DOHH2 (cell line): Measurements from ENCODE around the gene CEP41.

Source experiments
- CTCF ChIP-seq: fragments of 200-600 bp; sonication (generic); IDR thresholded peaks from one replicate; pipeline ENCODE4 v1.5.1; 2014; ENCODE audit warnings: antibody characterized with exemption, mild to moderate bottlenecking, low read depth, low read length; ENCODE audit not compliant: poor library complexity, severe bottlenecking
- EZH2phosphoT487 ChIP-seq: fragments of 200-600 bp; sonication (generic); IDR thresholded peaks from 2 replicates; pipeline ENCODE4 v1.6.1; 2017; ENCODE audit warnings: borderline replicate concordance, mild to moderate bottlenecking, antibody characterized with exemption, low read length, moderate library complexity, mixed read lengths

DNA sequence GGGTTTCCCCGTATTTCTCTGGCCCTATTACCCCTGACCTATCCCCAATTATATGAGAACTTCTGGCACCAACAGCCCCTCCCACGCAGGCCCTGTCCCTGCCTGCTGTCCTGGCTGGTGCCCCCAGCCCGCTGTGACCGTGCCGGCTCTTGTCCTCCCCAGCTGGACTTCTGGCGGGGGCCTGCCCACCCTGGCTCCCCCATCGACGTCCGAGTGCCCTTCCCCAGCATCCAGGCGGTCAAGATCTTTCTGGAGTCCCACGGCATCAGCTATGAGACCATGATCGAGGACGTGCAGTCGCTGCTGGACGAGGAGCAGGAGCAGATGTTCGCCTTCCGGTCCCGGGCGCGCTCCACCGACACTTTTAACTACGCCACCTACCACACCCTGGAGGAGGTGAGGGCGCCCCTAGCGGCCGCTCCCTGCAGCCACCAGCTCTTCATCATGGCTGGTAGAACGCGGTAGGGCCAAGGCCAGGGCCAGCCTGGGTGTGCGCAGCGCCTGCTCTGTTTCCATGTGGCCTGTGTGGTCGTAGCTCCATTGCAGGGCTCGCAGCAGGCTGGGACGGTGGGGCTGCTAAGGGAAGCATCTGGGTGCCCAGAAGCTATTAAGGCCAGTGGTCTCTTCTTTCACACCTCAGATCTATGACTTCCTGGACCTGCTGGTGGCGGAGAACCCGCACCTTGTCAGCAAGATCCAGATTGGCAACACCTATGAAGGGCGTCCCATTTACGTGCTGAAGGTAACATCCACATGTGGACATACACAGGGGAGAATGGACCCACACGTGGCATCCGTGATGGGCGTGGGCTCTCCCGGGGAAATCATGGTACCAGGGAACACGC, 59.1 kb downstream of the CEP41 start:
- TF ChIP-seq CTCF (no peak), EZH2phosphoT487 (no peak)
